Naive thymus-derived CD4-positive, alpha-beta T cell (primary cell): ENCODE data around the gene CAMTA1. TPM values are rescaled to one million over a fixed set of nuclear protein-coding genes. Genes with fewer than 3 reads are reported as not detected.

ENCODE experiments used
- ATAC-seq: fragments of 150-1000 bp; cut with Tn5 transposase; 2 replicates; pipeline ENCODE4 v1.10.0; 2021; ENCODE audit warnings: mild to moderate bottlenecking, moderate library complexity
- CTCF ChIA-PET: fragments of 350-600 bp; sonication (Branson Sonifier 250); formaldehyde crosslinking; loops from one replicate; lab custom pipeline; 2021; ENCODE audit warnings: antibody characterized with exemption; lab: Charles Lee
- POLR2A ChIA-PET: fragments of 350-600 bp; sonication (Branson Sonifier 250); formaldehyde crosslinking; loops from one replicate; lab custom pipeline; 2021; ENCODE audit warnings: antibody characterized with exemption, inconsistent platforms; lab: Charles Lee
- DNase-seq, 9 donors: peaks; one replicate each; pipeline versions ENCODE4 v3.0.0 to v3.0.0-alpha.2; 2020 to 2022; ENCODE audit warnings: mixed read lengths in 1 of 9
- H3K27ac ChIP-seq: one replicate; pipeline ENCODE4 v1.7.0; 2013; ENCODE audit warnings: mild to moderate bottlenecking, low read depth, low read length, moderate library complexity
- H3K27me3 ChIP-seq, 2 donors: one replicate each; pipeline ENCODE4 v1.7.0; 2013; ENCODE audit warnings: low read length in 2 of 2, mild to moderate bottlenecking in 2 of 2, moderate library complexity in 2 of 2; ENCODE audit not compliant: control insufficient read depth in 2 of 2, insufficient read depth in 2 of 2
- H3K36me3 ChIP-seq, 3 experiments: 1 replicate in 2 of 3; 2 replicates in 1 of 3; pipeline ENCODE4 v1.7.0; 2013; ENCODE audit warnings: low read length in 3 of 3, mild to moderate bottlenecking in 3 of 3, moderate library complexity in 1 of 3; ENCODE audit not compliant: insufficient read depth in 3 of 3, control insufficient read depth in 2 of 3
- H3K4me1 ChIP-seq, 2 donors: one replicate each; pipeline ENCODE4 v1.7.0; 2013; ENCODE audit warnings: low read length in 2 of 2, mild to moderate bottlenecking in 2 of 2, moderate library complexity in 1 of 2; ENCODE audit not compliant: control insufficient read depth in 2 of 2, insufficient read depth in 2 of 2
- H3K4me3 ChIP-seq: 2 replicates; pipeline ENCODE4 v1.7.0; 2013; ENCODE audit warnings: mild to moderate bottlenecking, low read length
- H3K9me3 ChIP-seq, 3 experiments: 1 replicate in 2 of 3; 2 replicates in 1 of 3; pipeline ENCODE4 v1.7.0; 2013; ENCODE audit warnings: low read length in 3 of 3; ENCODE audit not compliant: control insufficient read depth in 2 of 3
- H3K27ac Mint-ChIP-seq, 9 donors: one replicate each; pipeline ENCODE4 v1.8.0; 2020 to 2022; ENCODE audit warnings: mixed read lengths in 9 of 9, mild to moderate bottlenecking in 8 of 9, moderate library complexity in 5 of 9, inconsistent platforms in 2 of 9
- H3K27me3 Mint-ChIP-seq, 5 donors: one replicate each; pipeline ENCODE4 v1.8.0; 2021 to 2022; ENCODE audit warnings: mixed read lengths in 5 of 5, mild to moderate bottlenecking in 1 of 5
- H3K36me3 Mint-ChIP-seq, 5 donors: one replicate each; pipeline ENCODE4 v1.8.0; 2020 to 2022; ENCODE audit warnings: mixed read lengths in 5 of 5, mild to moderate bottlenecking in 3 of 5, inconsistent platforms in 1 of 5
- H3K4me1 Mint-ChIP-seq, 7 donors: one replicate each; pipeline ENCODE4 v1.8.0; 2020 to 2022; ENCODE audit warnings: mixed read lengths in 7 of 7, mild to moderate bottlenecking in 3 of 7, inconsistent platforms in 1 of 7
- H3K4me3 Mint-ChIP-seq, 10 donors: one replicate each; pipeline ENCODE4 v1.8.0; 2020 to 2022; ENCODE audit warnings: mild to moderate bottlenecking in 10 of 10, mixed read lengths in 10 of 10, moderate library complexity in 6 of 10, inconsistent platforms in 2 of 10
- H3K9me3 Mint-ChIP-seq, 11 donors: one replicate each; pipeline ENCODE4 v1.8.0; 2020 to 2022; ENCODE audit warnings: mixed read lengths in 11 of 11, mild to moderate bottlenecking in 4 of 11, inconsistent platforms in 1 of 11, moderate library complexity in 1 of 11
- intact Hi-C, 2 donors: fragments of 100-400 bp; cut with micrococcal nuclease; formaldehyde crosslinking; loops; one replicate each; pipeline ENCODE4 v1.15.1; 2023
- polyA plus RNA-seq, 2 donors: library from polyadenylated mRNA; unstranded; fragments of 300-500 nt; fragmentation: Illumina TruSeq; gene quantifications; one replicate each; pipeline ENCODE4 v1.2.3, GENCODE V29; 2021
- total RNA-seq, 6 experiments: library from RNA in 5 of 6; stranded (reverse) in 5 of 6; gene quantifications; 1 replicate in 5 of 6; 2 replicates in 1 of 6; pipeline ENCODE4 v1.2.3 and lab custom pipeline; 2021 to 2026

Gene CAMTA1
- total and polyA plus RNA-seq, 7 experiments from 2014 or later: 38.1 to 68.6 (median 42.6) TPM

DNA sequence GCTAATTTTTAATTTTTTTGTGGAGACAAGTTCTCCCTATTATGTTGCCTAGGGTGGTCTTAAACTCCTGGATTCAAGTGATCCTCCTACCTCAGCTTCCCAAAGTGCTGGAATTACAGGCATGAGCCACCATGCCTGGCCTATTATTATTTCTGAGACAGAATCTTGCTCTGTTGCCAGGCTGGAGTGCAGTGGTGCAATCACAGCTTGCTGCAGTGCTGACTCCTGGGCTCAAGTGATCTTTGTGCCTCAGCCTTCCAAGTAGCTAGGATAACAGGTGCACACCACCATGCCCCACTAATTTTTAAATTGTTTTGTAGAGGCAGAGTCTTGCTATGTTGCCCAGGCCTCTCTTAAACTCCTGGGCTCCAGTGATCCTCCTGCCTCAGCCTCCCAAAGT, 196.3 kb downstream of the CAMTA1 start:
- no peak overlapping the region for H3K4me3 ChIP-seq
- Mint-ChIP-seq H3K9me3 (peaks cover 0 to 4% (median 0%) of the 10 kb centered on the region in 11 donors), H3K4me3 (no peak overlapping the region), H3K36me3 (no peaks in the 10 kb centered on the region), H3K27ac (no peak overlapping the region), H3K4me1 (no peaks in the 10 kb centered on the region), H3K27me3 (peaks cover 0 to 16% (median 7%) of the 10 kb centered on the region in 5 donors)
- H3K9me3 ChIP-seq: no peaks in the 10 kb centered on the region
- POLR2A ChIA-PET: interaction anchor here (0.6 kb wide), 1 partner anchor 13 kb away, joined by 3 read pairs; no protein-coding TSS in a partner anchor
- H3K36me3 ChIP-seq: no peaks in the 10 kb centered on the region
- H3K4me1 ChIP-seq: no peaks in the 10 kb centered on the region
- no peak overlapping the region for H3K27ac ChIP-seq
- intact Hi-C loops: no loop called here
- CTCF ChIA-PET: no interaction called here
- ATAC-seq (no peak), DNase-seq (no peak)
- no peaks in the 10 kb centered on the region for H3K27me3 ChIP-seq

DNA sequence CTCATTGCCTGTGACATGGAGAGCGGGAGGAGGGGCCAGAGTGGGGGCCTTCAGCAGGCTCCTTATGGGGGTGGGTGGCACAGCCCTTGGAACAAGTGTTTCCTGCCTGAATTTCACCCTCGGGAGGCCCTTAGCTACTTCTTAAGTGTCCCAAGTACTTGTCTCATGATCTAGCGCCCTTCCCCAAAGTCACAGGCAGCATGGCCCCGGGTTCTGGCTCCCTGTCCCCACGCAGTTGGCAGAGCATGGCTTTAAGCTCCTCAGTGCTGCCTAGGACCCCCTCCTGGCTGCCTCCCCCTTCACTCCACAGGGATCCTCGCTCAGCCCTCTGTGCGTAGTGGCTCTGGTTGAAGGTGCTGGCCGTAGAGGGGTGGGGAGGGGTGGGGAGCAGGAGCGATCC, 197.2 kb downstream of the CAMTA1 start:
- DNase-seq (no peak), ATAC-seq (no peak)
- Mint-ChIP-seq H3K36me3 (no peaks in the 10 kb centered on the region), H3K4me3 (no peak overlapping the region), H3K27me3 (peaks cover 0 to 16% (median 7%) of the 10 kb centered on the region in 5 donors), H3K27ac (no peak overlapping the region), H3K9me3 (peaks cover 0 to 4% (median 0%) of the 10 kb centered on the region in 11 donors), H3K4me1 (no peaks in the 10 kb centered on the region)
- Histone ChIP-seq H3K36me3 (no peaks in the 10 kb centered on the region), H3K9me3 (no peaks in the 10 kb centered on the region), H3K27me3 (no peaks in the 10 kb centered on the region), H3K4me3 (no peak overlapping the region), H3K4me1 (no peaks in the 10 kb centered on the region), H3K27ac (no peak overlapping the region)
- intact Hi-C loops: no loop called here
- CTCF ChIA-PET: no interaction called here
- POLR2A ChIA-PET: no interaction called here

DNA sequence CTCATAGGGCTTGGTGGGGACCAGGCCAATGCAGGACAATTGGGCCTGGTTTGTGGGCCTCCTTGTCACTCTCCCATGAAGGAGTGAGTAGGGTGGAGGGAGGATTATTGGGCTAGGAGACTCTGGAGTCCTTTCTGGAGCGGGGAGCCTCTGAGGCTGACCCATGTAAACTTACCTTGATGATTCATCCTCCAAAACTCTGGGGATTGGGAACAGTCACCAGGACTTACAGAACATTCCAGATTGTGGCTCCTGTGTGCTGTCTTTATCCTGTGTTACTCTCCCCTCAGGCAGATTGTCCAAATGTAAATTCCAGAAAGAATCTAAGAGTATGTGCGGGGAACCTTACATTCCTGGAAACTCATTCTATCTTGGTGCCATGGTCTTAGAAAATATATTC, 197.6 kb downstream of the CAMTA1 start:
- Histone ChIP-seq H3K36me3 (no peaks in the 10 kb centered on the region), H3K9me3 (no peaks in the 10 kb centered on the region), H3K27ac (no peak overlapping the region), H3K27me3 (no peaks in the 10 kb centered on the region), H3K4me3 (no peak overlapping the region), H3K4me1 (no peaks in the 10 kb centered on the region)
- Mint-ChIP-seq H3K27me3 (peaks cover 1 to 16% (median 7%) of the 10 kb centered on the region in 5 donors), H3K36me3 (no peaks in the 10 kb centered on the region), H3K9me3 (peaks cover 0 to 4% (median 0%) of the 10 kb centered on the region in 11 donors), H3K27ac (no peak overlapping the region), H3K4me3 (no peak overlapping the region), H3K4me1 (no peaks in the 10 kb centered on the region)
- intact Hi-C loops: no loop called here
- ATAC-seq (no peak), DNase-seq (no peak)
- POLR2A ChIA-PET: no interaction called here
- CTCF ChIA-PET: no interaction called here

DNA sequence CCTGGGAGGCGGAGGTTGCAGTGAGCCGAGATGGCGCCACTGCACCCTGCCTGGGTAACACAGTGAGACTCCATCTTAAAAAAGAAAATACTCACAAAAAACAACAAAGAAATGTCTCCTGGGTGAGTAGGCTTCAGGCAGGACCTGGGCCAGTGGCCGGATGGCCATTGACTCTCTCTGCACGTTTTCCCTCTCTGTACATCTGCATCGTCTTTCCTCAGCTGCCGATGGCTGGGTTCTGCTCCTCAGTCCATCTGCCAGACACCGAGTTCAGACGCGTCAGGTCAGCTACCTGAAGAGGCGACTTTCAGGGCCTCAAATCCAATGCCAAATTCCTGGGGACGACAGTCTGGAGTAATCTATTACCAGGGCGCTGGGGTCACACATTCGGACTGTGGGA, 199.3 kb downstream of the CAMTA1 start:
- H3K36me3 Mint-ChIP-seq: no peaks in the 10 kb centered on the region
- no peaks in the 10 kb centered on the region for H3K4me1 ChIP-seq
- intact Hi-C loops: no loop called here
- no peaks in the 10 kb centered on the region for H3K9me3 ChIP-seq
- H3K4me1 Mint-ChIP-seq: no peaks in the 10 kb centered on the region
- DNase-seq (no peak), ATAC-seq (no peak)
- H3K27ac Mint-ChIP-seq: no peak overlapping the region
- H3K36me3 ChIP-seq: no peaks in the 10 kb centered on the region
- POLR2A ChIA-PET: no interaction called here
- no peak overlapping the region for H3K27ac ChIP-seq
- peaks cover 2 to 19% (median 9%) of the 10 kb centered on the region in 5 donors for H3K27me3 Mint-ChIP-seq
- H3K27me3 ChIP-seq: no peaks in the 10 kb centered on the region
- H3K9me3 Mint-ChIP-seq: peaks cover 0 to 4% (median 0%) of the 10 kb centered on the region in 11 donors
- CTCF ChIA-PET: no interaction called here
- no peak overlapping the region for H3K4me3 Mint-ChIP-seq
- no peak overlapping the region for H3K4me3 ChIP-seq

DNA sequence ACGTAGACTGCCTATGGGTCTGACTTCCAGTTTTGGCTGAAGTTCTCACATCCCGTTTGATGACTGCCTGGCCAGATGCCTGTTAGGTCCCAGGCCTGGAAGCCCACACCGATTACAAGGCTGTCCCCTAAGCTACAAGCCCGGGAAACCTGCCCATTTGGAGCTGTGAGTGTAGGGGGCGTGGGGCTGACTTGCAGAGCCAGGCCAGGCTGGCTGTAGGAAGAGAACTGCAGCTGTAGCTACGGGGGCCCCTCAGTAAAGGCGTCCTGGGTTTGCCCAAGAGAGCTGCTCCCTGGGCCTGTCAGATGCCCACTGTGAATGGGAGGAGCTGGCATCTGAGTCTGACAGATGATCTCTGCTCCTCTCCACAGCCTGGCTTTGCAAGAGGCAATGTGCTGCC, 199.7 kb downstream of the CAMTA1 start:
- Mint-ChIP-seq H3K27me3 (peaks cover 2 to 19% (median 13%) of the 10 kb centered on the region in 5 donors), H3K4me1 (no peaks in the 10 kb centered on the region), H3K4me3 (no peak overlapping the region), H3K27ac (no peak overlapping the region), H3K9me3 (peaks cover 0 to 4% (median 0%) of the 10 kb centered on the region in 11 donors), H3K36me3 (no peaks in the 10 kb centered on the region)
- Histone ChIP-seq H3K4me1 (no peaks in the 10 kb centered on the region), H3K4me3 (no peak overlapping the region), H3K27ac (no peak overlapping the region), H3K9me3 (no peaks in the 10 kb centered on the region), H3K36me3 (no peaks in the 10 kb centered on the region), H3K27me3 (no peaks in the 10 kb centered on the region)
- no peak for DNase-seq
- ChIA-PET CTCF (no interaction called here), POLR2A (no interaction called here)
- no peak for ATAC-seq
- intact Hi-C loops: no loop called here

DNA sequence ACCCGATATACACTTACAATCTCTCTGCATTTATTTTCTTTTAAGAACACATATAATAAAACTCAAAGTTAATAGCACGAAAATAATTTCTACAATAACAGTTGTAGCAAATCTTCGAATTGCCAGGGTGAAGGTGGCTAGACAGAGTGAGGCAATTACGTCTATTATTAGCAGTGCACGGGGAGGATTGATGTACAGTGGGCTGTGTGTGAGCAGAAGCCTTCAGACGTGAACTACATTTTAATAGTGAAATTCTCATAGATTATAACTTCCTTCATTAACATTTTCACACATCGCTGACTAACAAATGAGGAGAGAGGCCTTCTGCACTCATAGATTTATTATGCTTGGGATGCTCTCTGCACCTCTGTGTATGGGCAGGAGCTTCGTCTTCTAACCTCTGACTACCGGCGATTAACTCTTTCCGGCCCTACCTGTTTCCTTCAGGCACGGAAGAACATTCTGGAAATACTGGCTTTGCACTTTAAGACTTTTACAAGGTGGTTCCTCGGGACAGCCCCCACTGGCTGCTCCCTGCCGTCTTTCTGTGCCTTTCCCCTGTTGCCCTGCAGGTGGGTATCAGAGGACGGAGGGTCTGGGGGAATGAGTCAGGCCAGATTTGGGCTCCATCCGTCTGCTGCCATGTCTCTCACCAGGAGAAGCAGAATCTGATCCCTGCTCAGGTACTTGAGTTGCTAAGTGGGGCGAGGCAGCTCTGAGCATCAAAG, 200.5 kb downstream of the CAMTA1 start:
- CTCF ChIA-PET: no interaction called here

DNA sequence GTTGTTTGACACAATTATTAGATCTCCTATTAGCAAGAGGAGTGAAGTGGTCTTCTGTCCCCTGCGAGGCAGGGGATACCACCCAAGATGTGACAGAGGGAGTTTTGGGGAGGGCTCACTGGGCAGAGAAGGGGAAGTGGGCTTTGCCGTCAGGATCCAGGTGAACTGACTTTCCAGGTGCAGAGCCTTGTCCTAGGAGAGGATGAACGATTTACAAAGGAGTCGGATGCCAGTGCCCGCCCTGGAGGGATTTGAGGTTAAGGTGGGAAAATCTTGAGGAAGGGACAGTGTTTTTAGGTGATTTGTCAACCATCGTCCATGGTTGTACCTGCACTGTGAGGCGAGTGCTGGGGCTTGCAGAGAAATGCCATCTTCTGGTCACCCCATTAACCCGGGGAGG, 201.0 kb downstream of the CAMTA1 start:
- no peak overlapping the region for H3K27ac Mint-ChIP-seq
- H3K4me1 Mint-ChIP-seq: no peaks in the 10 kb centered on the region
- H3K36me3 Mint-ChIP-seq: no peaks in the 10 kb centered on the region
- Histone ChIP-seq H3K27me3 (no peaks in the 10 kb centered on the region), H3K4me1 (no peaks in the 10 kb centered on the region), H3K36me3 (no peaks in the 10 kb centered on the region), H3K27ac (no peak overlapping the region), H3K4me3 (no peak overlapping the region), H3K9me3 (no peaks in the 10 kb centered on the region)
- intact Hi-C loops: no loop called here
- H3K4me3 Mint-ChIP-seq: no peak overlapping the region
- ATAC-seq (no peak), DNase-seq (no peak)
- H3K9me3 Mint-ChIP-seq: peaks cover 0 to 6% (median 0%) of the 10 kb centered on the region in 11 donors
- H3K27me3 Mint-ChIP-seq: peaks cover 11 to 19% (median 16%) of the 10 kb centered on the region in 5 donors
- ChIA-PET POLR2A (no interaction called here), CTCF (no interaction called here)

More for the DNA sequence above, 200.5 kb downstream of the CAMTA1 start:
- POLR2A ChIA-PET: no interaction called here
- H3K27me3 ChIP-seq: no peaks in the 10 kb centered on the region
- H3K9me3 Mint-ChIP-seq: peaks cover 0 to 5% (median 0%) of the 10 kb centered on the region in 11 donors
- intact Hi-C loops: no loop called here
- DNase-seq (no peak), ATAC-seq (no peak)
- no peak overlapping the region for H3K27ac Mint-ChIP-seq
- H3K4me1 ChIP-seq: no peaks in the 10 kb centered on the region
- no peak overlapping the region for H3K4me3 Mint-ChIP-seq
- H3K27me3 Mint-ChIP-seq: peaks cover 7 to 19% (median 16%) of the 10 kb centered on the region in 5 donors
- H3K36me3 Mint-ChIP-seq: no peaks in the 10 kb centered on the region
- H3K36me3 ChIP-seq: no peaks in the 10 kb centered on the region
- no peak overlapping the region for H3K27ac ChIP-seq
- no peaks in the 10 kb centered on the region for H3K4me1 Mint-ChIP-seq
- no peaks in the 10 kb centered on the region for H3K9me3 ChIP-seq
- H3K4me3 ChIP-seq: no peak overlapping the region
